ENCODE results near the gene TK2. TPM values are rescaled to one million over a fixed set of nuclear protein-coding genes. Genes with fewer than 3 reads are reported as not detected.

TK2 gene
- 11.4 and 16.7 TPM in 2 replicates for total RNA-seq (2011; cell fraction: chromatin; rRNA removed; ENCODE audit: low replicate concordance)
- 9.3 TPM in 2 replicates for total RNA-seq (2011; cell fraction: nucleolus; rRNA removed)
- 10.7 and 11.0 TPM in 2 replicates for total RNA-seq (2011; cell fraction: nucleoplasm; rRNA removed)
- 4.3 and 5.8 TPM in 2 replicates for total RNA-seq (2014; rRNA removed)
- total RNA-seq (2014; rRNA removed; fragmentation: Illumina TruSeq; extraction: Trizol): 4.8 and 6.2 TPM in 2 replicates
- 4.9 and 5.3 TPM in 2 replicates for total RNA-seq (2015; rRNA removed; fragmentation: Illumina TruSeq; extraction: Trizol)
- 4.7 and 5.7 TPM in 2 replicates for total RNA-seq (2021)
- 10.2 TPM in 2 replicates for polyA plus RNA-seq (2011; rRNA removed)
- polyA plus RNA-seq (2011; cell fraction: cytosol; rRNA removed): 5.3 and 6.3 TPM in 2 replicates
- polyA plus RNA-seq (2011; cell fraction: nucleus; rRNA removed): 14.4 and 19.8 TPM in 2 replicates
- polyA plus RNA-seq (2012): 6.3 and 13.2 TPM in 2 replicates
- 4.3 and 4.8 TPM in 2 replicates for polyA plus RNA-seq (2014; fragmentation: Illumina TruSeq; extraction: Trizol)
- 1 to 10 TPM; 1.1 to 1.2 TPM for polyA plus RNA-seq (2014; fragmentation: Nextera tagmentation; extraction: Ambion mirVana)
- 4.8 and 6.2 TPM in 2 replicates for polyA plus RNA-seq (2014; rRNA removed)
- polyA minus RNA-seq (2011; rRNA and poly(A)+ RNA removed): 10.4 and 18.0 TPM in 2 replicates
- 3.4 and 6.0 TPM in 2 replicates for polyA minus RNA-seq (2011; cell fraction: cytosol; rRNA and poly(A)+ RNA removed)
- polyA minus RNA-seq (2011; cell fraction: nucleus; rRNA and poly(A)+ RNA removed): 5.3 and 6.9 TPM in 2 replicates
- percentile 52 among the genes with signal in this experiment for Bru-seq, nascent RNA
- BruChase-seq, experiment 1, labeled RNA remaining after a 2-hour chase: percentile 50 among the genes with signal in this experiment
- BruChase-seq, experiment 2, labeled RNA remaining after a 6-hour chase: percentile 49 among the genes with signal in this experiment
- long read RNA-seq, experiment 1, full-length matches to known transcripts: 5 of 16 reads
- long read RNA-seq, experiment 1, partial matches to known transcripts: 2 of 16 reads
- long read RNA-seq, experiment 1, other reads (novel, unspliced or antisense): 9 of 16 reads
- long read RNA-seq, experiment 2, full-length matches to known transcripts: 2 of 4 reads
- long read RNA-seq, experiment 2, partial matches to known transcripts: 0 of 4 reads
- long read RNA-seq, experiment 2, other reads (novel, unspliced or antisense): 2 of 4 reads
- long read RNA-seq, experiment 3, partial matches to known transcripts: 0 of 1 reads
- long read RNA-seq, experiment 3, other reads (novel, unspliced or antisense): 1 of 1 reads

- DNase-seq (ENCODE audit: extremely low read depth in 1 of 4, low spot score in 3 of 4): peak; percentile 69 to 89 (median 80)
- Histone ChIP-seq H3K4me1 (replicated peaks in 1 of 2; ENCODE audit: control insufficient read depth in 2 of 2, insufficient read depth in 2 of 2, low read length in 2 of 2) (peaks cover 39 to 41% of the 10 kb centered on the region in 2 experiments), H3K36me3 (ENCODE audit: control insufficient read depth, insufficient read depth, low read length) (peaks cover 5% of the 10 kb centered on the region; the same call in 2 of the 3 replicates), H3K9me1 (ENCODE audit: control insufficient read depth, insufficient read depth, low read length) (peaks cover 3% of the 10 kb centered on the region), H3K27ac (ENCODE audit: extremely low read depth, low read depth, low read length) (peak within 1 kb of the TSS; percentile 97), H4K20me1 (replicated peaks; ENCODE audit: control insufficient read depth, insufficient read depth, low read length) (no peaks in the 10 kb centered on the region), H2AFZ (ENCODE audit: low read depth, low read length) (peak within 1 kb of the TSS; percentile 96), H3K79me2 (ENCODE audit: control insufficient read depth, insufficient read depth, low read length) (peaks cover 26% of the 10 kb centered on the region), H3K4me2 (ENCODE audit: insufficient read depth, low read length) (peak within 1 kb of the TSS; percentile 83), H3K9ac (ENCODE audit: insufficient read depth in 1 of 2, low read depth in 2 of 2, low read length in 2 of 2) (peak within 1 kb of the TSS; percentile 83 to 94), H3K9me3 (replicated peaks; ENCODE audit: control insufficient read depth, insufficient read depth, low read depth, low read length) (no peaks in the 10 kb centered on the region), H3K27me3 (ENCODE audit: control insufficient read depth in 2 of 2, insufficient read depth in 2 of 2, low read length in 2 of 2) (no peaks in the 10 kb centered on the region), H3K4me3 (peak within 1 kb of the TSS; percentile 60)
- FAIRE-seq: no peak
- ATAC-seq: peak; percentile 68
- TSS peak; percentile 44 for BruUV-seq (replicated peaks)
- intact Hi-C loops (cut with micrococcal nuclease) (loop anchor here (2.0 kb wide), 1 partner anchor 33 kb away; no protein-coding TSS in a partner anchor), in situ Hi-C loops (cut with MboI) (no loop called here)
- WGBS (ENCODE audit: insufficient coverage, low coverage, missing lambda C conversion rate): 16% methylated on average over 45 of the region's 80 CpGs
- POLR2A ChIA-PET: interaction anchor here (1.0 to 1.3 kb wide), 3 partner anchors 10 to 192 kb away, joined by 3 to 5 read pairs (median 4); no protein-coding TSS in a partner anchor
- CTCF ChIA-PET (ENCODE audit: low intra/inter-chr PET ratio): no interaction called here
- no peak for TF ChIP-seq NR2F6 (CRISPR knock-in tag; IDR thresholded peaks at IDR 0.05)
- TF ChIP-seq GATAD2A (IDR thresholded peaks at IDR 0.05): peak; percentile 8; the same call in 1 of the 2 replicates
- no peak for TF ChIP-seq FOXJ2 (tag; IDR thresholded peaks at IDR 0.05)
- peak; percentile 75; the same call in 1 of the 2 replicates for TF ChIP-seq RB1 (IDR thresholded peaks at IDR 0.05; ENCODE audit: low read depth)
- TF ChIP-seq, protein P1, sequence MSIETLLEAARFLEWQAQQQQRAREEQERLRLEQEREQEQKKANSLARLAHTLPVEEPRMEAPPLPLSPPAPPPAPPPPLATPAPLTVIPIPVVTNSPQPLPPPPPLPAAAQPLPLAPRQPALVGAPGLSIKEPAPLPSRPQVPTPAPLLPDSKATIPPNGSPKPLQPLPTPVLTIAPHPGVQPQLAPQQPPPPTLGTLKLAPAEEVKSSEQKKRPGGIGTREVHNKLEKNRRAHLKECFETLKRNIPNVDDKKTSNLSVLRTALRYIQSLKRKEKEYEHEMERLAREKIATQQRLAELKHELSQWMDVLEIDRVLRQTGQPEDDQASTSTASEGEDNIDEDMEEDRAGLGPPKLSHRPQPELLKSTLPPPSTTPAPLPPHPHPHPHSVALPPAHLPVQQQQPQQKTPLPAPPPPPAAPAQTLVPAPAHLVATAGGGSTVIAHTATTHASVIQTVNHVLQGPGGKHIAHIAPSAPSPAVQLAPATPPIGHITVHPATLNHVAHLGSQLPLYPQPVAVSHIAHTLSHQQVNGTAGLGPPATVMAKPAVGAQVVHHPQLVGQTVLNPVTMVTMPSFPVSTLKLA (conservative IDR thresholded peaks at IDR 0.05): no peak
- no peak for TF ChIP-seq ZNF778 (CRISPR knock-in tag; IDR thresholded peaks at IDR 0.05)
- 0 out of 4 replicates have a peak, but pooled peaks of 1 of the 2 experiments have one; percentile 48 for TF ChIP-seq KDM1A (IDR thresholded peaks at IDR 0.05)
- peak; percentile 78; the same call in 1 of the 2 replicates for TF ChIP-seq NFRKB (IDR thresholded peaks at IDR 0.05; ENCODE audit: low read depth)
- peak; percentile 68 to 86; a peak in 3 of 4 replicates for TF ChIP-seq NONO (IDR thresholded peaks at IDR 0.05; ENCODE audit: low read depth in 2 of 2, low read length in 1 of 2)
- 0 out of 2 replicates have a peak, but pooled peaks have one; percentile 25 for TF ChIP-seq ZNF175 (CRISPR knock-in tag; IDR thresholded peaks at IDR 0.05; ENCODE audit: low read depth)
- TF ChIP-seq, protein P2, sequence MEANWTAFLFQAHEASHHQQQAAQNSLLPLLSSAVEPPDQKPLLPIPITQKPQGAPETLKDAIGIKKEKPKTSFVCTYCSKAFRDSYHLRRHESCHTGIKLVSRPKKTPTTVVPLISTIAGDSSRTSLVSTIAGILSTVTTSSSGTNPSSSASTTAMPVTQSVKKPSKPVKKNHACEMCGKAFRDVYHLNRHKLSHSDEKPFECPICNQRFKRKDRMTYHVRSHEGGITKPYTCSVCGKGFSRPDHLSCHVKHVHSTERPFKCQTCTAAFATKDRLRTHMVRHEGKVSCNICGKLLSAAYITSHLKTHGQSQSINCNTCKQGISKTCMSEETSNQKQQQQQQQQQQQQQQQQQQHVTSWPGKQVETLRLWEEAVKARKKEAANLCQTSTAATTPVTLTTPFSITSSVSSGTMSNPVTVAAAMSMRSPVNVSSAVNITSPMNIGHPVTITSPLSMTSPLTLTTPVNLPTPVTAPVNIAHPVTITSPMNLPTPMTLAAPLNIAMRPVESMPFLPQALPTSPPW (CRISPR knock-in tag; IDR thresholded peaks at IDR 0.05): peak; percentile 65; the same call in 1 of the 2 replicates
- TF ChIP-seq ZNF431 (CRISPR knock-in tag; IDR thresholded peaks at IDR 0.05): no peak
Observed at GRCh38 chr16:66549284-66550131, at the start of gene TK2. TK2 (minus strand) TSS chr16:66550122; CDS start chr16:66550061, 61 bp downstream.
